Measurements from ENCODE around the gene SAPCD1.

SAPCD1 gene

GRCh38 chr6:31768363-31769257 is 6.2 kb downstream of the SAPCD1 start:
- H3K4me3 ChIP-seq (ENCODE audit: low read depth, low read length) = no peak overlapping the region
- no peak for TF ChIP-seq CTCF (IDR thresholded peaks at IDR 0.05; ENCODE audit: low read depth, low read length)

- peak; percentile 86 for TF ChIP-seq CTCF (IDR thresholded peaks at IDR 0.05; ENCODE audit: low read depth, low read length)
- no peak overlapping the region for H3K4me3 ChIP-seq (ENCODE audit: low read depth, low read length)
Observed at GRCh38 chr6:31769684-31770371, 7.4 kb downstream of the SAPCD1 start.

- H3K4me3 ChIP-seq (ENCODE audit: low read depth, low read length) = no peak overlapping the region
- TF ChIP-seq CTCF (IDR thresholded peaks at IDR 0.05; ENCODE audit: low read depth, low read length) = no peak
Observed at GRCh38 chr6:31770860-31771259, 8.4 kb downstream of the SAPCD1 start.

- TF ChIP-seq CTCF (IDR thresholded peaks at IDR 0.05; ENCODE audit: low read depth, low read length) = no peak
Observed at GRCh38 chr6:31771992-31772358, 9.5 kb downstream of the SAPCD1 start.

GRCh38 chr6:31775184-31775583 is 12.7 kb downstream of the SAPCD1 start:
- no peak overlapping the region for H3K4me3 ChIP-seq (ENCODE audit: low read depth, low read length)

More at GRCh38 chr6:31771992-31772358, 9.5 kb downstream of the SAPCD1 start:
- no peak overlapping the region for H3K4me3 ChIP-seq (ENCODE audit: low read depth, low read length)

GRCh38 chr6:31775633-31776484 is 13.4 kb downstream of the SAPCD1 start:
- H3K4me3 ChIP-seq (ENCODE audit: low read depth, low read length) = no peak overlapping the region
- no peak for TF ChIP-seq CTCF (IDR thresholded peaks at IDR 0.05; ENCODE audit: low read depth, low read length)

More at GRCh38 chr6:31775184-31775583, 12.7 kb downstream of the SAPCD1 start:
- TF ChIP-seq CTCF (IDR thresholded peaks at IDR 0.05; ENCODE audit: low read depth, low read length) = no peak
